ENCODE results near the gene TTI1.

DNA sequence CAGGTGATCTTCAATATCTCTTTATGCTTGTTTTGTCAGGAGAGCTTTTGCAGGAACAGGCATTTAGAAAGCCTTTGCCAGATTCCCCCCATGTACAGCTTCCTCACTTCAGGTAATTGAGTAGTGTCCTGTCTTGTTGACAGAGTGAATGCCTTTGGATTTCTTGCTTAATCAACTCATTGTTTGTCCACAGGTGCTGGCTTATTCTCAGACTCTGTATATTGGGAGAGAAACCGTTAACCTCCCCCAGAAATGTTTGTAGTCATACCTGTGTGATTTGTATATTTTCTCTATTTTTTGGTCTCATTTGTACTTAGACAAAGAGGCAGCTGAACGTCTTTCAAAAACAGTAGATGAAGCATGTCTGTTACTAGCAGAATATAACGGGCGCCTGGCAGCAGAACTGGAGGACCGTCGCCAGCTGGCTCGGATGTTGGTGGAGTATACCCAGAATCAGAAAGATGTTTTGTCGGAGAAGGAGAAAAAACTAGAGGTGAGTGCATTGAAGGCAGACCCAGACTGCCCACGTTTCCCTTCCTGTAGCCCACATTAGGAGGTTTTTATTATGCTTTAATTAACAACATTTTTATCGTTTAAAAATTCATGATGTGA is 32.6 kb upstream of the TTI1 start:
- TF ChIP-seq, protein P1, sequence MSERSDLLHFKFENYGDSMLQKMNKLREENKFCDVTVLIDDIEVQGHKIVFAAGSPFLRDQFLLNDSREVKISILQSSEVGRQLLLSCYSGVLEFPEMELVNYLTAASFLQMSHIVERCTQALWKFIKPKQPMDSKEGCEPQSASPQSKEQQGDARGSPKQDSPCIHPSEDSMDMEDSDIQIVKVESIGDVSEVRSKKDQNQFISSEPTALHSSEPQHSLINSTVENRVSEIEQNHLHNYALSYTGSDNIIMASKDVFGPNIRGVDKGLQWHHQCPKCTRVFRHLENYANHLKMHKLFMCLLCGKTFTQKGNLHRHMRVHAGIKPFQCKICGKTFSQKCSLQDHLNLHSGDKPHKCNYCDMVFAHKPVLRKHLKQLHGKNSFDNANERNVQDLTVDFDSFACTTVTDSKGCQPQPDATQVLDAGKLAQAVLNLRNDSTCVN (tag by site-specific recombination; optimal IDR thresholded peaks at IDR 0.05), result no peak
- TF ChIP-seq ZNF530 (tag by site-specific recombination; IDR thresholded peaks at IDR 0.05; ENCODE audit: low read depth) (no peak), ZNF239 (tag by site-specific recombination; IDR thresholded peaks at IDR 0.05) (no peak), SP3 (tag by site-specific recombination; IDR thresholded peaks at IDR 0.05) (no peak), ZNF544 (tag by site-specific recombination; IDR thresholded peaks at IDR 0.05) (no peak), ZNF354C (tag by site-specific recombination; IDR thresholded peaks at IDR 0.05; ENCODE audit: borderline replicate concordance, low read depth) (no peak), TRIM28 (IDR thresholded peaks at IDR 0.05; ENCODE audit: borderline replicate concordance, low read length) (no peak), ZNF501 (tag by site-specific recombination; IDR thresholded peaks at IDR 0.05) (no peak)
- TF ChIP-seq, protein P2, sequence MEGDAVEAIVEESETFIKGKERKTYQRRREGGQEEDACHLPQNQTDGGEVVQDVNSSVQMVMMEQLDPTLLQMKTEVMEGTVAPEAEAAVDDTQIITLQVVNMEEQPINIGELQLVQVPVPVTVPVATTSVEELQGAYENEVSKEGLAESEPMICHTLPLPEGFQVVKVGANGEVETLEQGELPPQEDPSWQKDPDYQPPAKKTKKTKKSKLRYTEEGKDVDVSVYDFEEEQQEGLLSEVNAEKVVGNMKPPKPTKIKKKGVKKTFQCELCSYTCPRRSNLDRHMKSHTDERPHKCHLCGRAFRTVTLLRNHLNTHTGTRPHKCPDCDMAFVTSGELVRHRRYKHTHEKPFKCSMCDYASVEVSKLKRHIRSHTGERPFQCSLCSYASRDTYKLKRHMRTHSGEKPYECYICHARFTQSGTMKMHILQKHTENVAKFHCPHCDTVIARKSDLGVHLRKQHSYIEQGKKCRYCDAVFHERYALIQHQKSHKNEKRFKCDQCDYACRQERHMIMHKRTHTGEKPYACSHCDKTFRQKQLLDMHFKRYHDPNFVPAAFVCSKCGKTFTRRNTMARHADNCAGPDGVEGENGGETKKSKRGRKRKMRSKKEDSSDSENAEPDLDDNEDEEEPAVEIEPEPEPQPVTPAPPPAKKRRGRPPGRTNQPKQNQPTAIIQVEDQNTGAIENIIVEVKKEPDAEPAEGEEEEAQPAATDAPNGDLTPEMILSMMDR (tag by site-specific recombination; IDR thresholded peaks at IDR 0.05), result no peak
- TF ChIP-seq, protein P3, sequence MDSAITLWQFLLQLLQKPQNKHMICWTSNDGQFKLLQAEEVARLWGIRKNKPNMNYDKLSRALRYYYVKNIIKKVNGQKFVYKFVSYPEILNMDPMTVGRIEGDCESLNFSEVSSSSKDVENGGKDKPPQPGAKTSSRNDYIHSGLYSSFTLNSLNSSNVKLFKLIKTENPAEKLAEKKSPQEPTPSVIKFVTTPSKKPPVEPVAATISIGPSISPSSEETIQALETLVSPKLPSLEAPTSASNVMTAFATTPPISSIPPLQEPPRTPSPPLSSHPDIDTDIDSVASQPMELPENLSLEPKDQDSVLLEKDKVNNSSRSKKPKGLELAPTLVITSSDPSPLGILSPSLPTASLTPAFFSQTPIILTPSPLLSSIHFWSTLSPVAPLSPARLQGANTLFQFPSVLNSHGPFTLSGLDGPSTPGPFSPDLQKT (IDR thresholded peaks at IDR 0.05; ENCODE audit: borderline replicate concordance, low read depth, low read length), result no peak
- TF ChIP-seq, protein P4, sequence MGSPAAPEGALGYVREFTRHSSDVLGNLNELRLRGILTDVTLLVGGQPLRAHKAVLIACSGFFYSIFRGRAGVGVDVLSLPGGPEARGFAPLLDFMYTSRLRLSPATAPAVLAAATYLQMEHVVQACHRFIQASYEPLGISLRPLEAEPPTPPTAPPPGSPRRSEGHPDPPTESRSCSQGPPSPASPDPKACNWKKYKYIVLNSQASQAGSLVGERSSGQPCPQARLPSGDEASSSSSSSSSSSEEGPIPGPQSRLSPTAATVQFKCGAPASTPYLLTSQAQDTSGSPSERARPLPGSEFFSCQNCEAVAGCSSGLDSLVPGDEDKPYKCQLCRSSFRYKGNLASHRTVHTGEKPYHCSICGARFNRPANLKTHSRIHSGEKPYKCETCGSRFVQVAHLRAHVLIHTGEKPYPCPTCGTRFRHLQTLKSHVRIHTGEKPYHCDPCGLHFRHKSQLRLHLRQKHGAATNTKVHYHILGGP (tag by site-specific recombination; IDR thresholded peaks at IDR 0.05), result no peak
- TF ChIP-seq, protein P5, sequence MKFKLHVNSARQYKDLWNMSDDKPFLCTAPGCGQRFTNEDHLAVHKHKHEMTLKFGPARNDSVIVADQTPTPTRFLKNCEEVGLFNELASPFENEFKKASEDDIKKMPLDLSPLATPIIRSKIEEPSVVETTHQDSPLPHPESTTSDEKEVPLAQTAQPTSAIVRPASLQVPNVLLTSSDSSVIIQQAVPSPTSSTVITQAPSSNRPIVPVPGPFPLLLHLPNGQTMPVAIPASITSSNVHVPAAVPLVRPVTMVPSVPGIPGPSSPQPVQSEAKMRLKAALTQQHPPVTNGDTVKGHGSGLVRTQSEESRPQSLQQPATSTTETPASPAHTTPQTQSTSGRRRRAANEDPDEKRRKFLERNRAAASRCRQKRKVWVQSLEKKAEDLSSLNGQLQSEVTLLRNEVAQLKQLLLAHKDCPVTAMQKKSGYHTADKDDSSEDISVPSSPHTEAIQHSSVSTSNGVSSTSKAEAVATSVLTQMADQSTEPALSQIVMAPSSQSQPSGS (tag by site-specific recombination; IDR thresholded peaks at IDR 0.05; ENCODE audit: low read depth), result no peak
- TF ChIP-seq, protein P6, sequence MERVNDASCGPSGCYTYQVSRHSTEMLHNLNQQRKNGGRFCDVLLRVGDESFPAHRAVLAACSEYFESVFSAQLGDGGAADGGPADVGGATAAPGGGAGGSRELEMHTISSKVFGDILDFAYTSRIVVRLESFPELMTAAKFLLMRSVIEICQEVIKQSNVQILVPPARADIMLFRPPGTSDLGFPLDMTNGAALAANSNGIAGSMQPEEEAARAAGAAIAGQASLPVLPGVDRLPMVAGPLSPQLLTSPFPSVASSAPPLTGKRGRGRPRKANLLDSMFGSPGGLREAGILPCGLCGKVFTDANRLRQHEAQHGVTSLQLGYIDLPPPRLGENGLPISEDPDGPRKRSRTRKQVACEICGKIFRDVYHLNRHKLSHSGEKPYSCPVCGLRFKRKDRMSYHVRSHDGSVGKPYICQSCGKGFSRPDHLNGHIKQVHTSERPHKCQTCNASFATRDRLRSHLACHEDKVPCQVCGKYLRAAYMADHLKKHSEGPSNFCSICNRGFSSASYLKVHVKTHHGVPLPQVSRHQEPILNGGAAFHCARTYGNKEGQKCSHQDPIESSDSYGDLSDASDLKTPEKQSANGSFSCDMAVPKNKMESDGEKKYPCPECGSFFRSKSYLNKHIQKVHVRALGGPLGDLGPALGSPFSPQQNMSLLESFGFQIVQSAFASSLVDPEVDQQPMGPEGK (tag by site-specific recombination; IDR thresholded peaks at IDR 0.05), result no peak

Data from HEK293 (cell line).